Panc1 (cell line): ENCODE measurements around the gene LUZP2. TPM values are rescaled to one million over a fixed set of nuclear protein-coding genes. Genes with fewer than 3 reads are reported as not detected.

Experiments used
- ATAC-seq: fragments of 200-7000 bp; cut with Tn5 transposase; 2 replicates; pipeline ENCODE4 v1.9.1; 2020; ENCODE audit warnings: mild to moderate bottlenecking, moderate library complexity
- BruUV-seq: library from RNA; stranded (reverse); fragments of 400-500 nt; replicated peaks from 2 replicates; lab custom pipeline; 2021; lab: Mats Ljungman, UMichigan
- CTCF ChIA-PET: fragments of 300-600 bp; sonication (Branson Sonifier 250); formaldehyde crosslinking; loops from one replicate; lab custom pipeline; 2022; ENCODE audit warnings: antibody characterized with exemption; lab: Charles Lee
- POLR2A ChIA-PET: fragments of 300-600 bp; sonication (Branson Sonifier 250); formaldehyde crosslinking; loops from one replicate; lab custom pipeline; 2022; ENCODE audit warnings: antibody characterized with exemption; lab: Charles Lee
- DNase-seq: peaks from one replicate; pipeline ENCODE4 v3.0.0-alpha.2; 2010; ENCODE audit warnings: low read depth, low spot score
- H3K27ac ChIP-seq: 2 replicates; pipeline ENCODE4 v1.5.1; 2011; ENCODE audit warnings: mild to moderate bottlenecking, low read length, inconsistent platforms
- H3K27me3 ChIP-seq: fragments of 200-500 bp; sonication (Bioruptor generic); 2 replicates; pipeline ENCODE4 v1.6.0; 2014; ENCODE audit warnings: low read length, inconsistent platforms; ENCODE audit not compliant: control insufficient read depth, insufficient read depth
- H3K36me3 ChIP-seq: fragments of 200-500 bp; sonication (Bioruptor generic); 2 replicates; pipeline ENCODE4 v1.5.1; 2014; ENCODE audit warnings: inconsistent platforms, mild to moderate bottlenecking, low read length, moderate library complexity; ENCODE audit not compliant: control insufficient read depth, insufficient read depth
- H3K4me1 ChIP-seq: 2 replicates; pipeline ENCODE4 v1.5.1; 2011; ENCODE audit warnings: inconsistent platforms, mild to moderate bottlenecking, low read length, moderate library complexity; ENCODE audit not compliant: control insufficient read depth, insufficient read depth
- H3K4me3 ChIP-seq, 2 experiments: 2 replicates each; pipeline ENCODE4 v1.5.1; 2011 to 2012; ENCODE audit warnings: low read depth in 2 of 2, low read length in 2 of 2, mild to moderate bottlenecking in 2 of 2, inconsistent platforms in 1 of 2, moderate library complexity in 1 of 2
- H3K9me3 ChIP-seq: fragments of 200-500 bp; sonication (Bioruptor generic); 2 replicates; pipeline ENCODE4 v1.5.1; 2014; ENCODE audit warnings: low read depth, mild to moderate bottlenecking, inconsistent platforms, low read length, moderate library complexity; ENCODE audit not compliant: control insufficient read depth, insufficient read depth
- CTCF ChIP-seq: fragments of 450-650 bp; IDR thresholded peaks from 2 replicates; pipeline ENCODE4 v1.5.1; 2017; ENCODE audit warnings: mild to moderate bottlenecking
- POLR2AphosphoS5 ChIP-seq: IDR thresholded peaks from 2 replicates; pipeline ENCODE4 v1.6.1; 2012; ENCODE audit warnings: mild to moderate bottlenecking, low read depth, low read length, moderate library complexity
- REST ChIP-seq, 2 experiments: IDR thresholded peaks; 2 replicates each; pipeline ENCODE4 v1.6.1; 2011 to 2012; ENCODE audit warnings: low read depth in 2 of 2, control low read depth in 1 of 2, low read length in 1 of 2, mild to moderate bottlenecking in 1 of 2, moderate library complexity in 1 of 2; ENCODE audit not compliant: insufficient read depth in 1 of 2
- SIN3A ChIP-seq: IDR thresholded peaks from 2 replicates; pipeline ENCODE4 v1.6.1; 2012; ENCODE audit warnings: low read depth, mild to moderate bottlenecking, low read length, moderate library complexity, borderline replicate concordance; ENCODE audit not compliant: insufficient read depth
- TCF7L2 ChIP-seq: IDR thresholded peaks from 2 replicates; pipeline ENCODE4 v1.6.1; 2011; ENCODE audit warnings: mild to moderate bottlenecking, low read depth, low read length, inconsistent platforms
- in situ Hi-C: cut with HindIII; loops from 2 replicates; pipeline ENCODE4 v1.10.0; 2016; ENCODE audit warnings: low sequenced_read_pairs, low pct_unique_long_range_greater_than_20kb
- intact Hi-C: fragments of 100-400 bp; cut with micrococcal nuclease; formaldehyde crosslinking; loops from one replicate; pipeline ENCODE4 v1.10.0; 2022; ENCODE audit not compliant: unreplicated experiment
- total RNA-seq: library from RNA; stranded (reverse); gene quantifications from one replicate; pipeline ENCODE4 v1.2.1, GENCODE V29; 2021; ENCODE audit not compliant: unreplicated experiment

LUZP2 gene
- total RNA-seq, 1 experiment from 2014 or later: 0.18 TPM

GRCh38 chr11:24723231-24723630, 226.4 kb downstream of the LUZP2 start:
- CTCF ChIA-PET: no interaction called here

GRCh38 chr11:24731554-24731953, 234.7 kb downstream of the LUZP2 start:
- TF ChIP-seq SIN3A (no peak), POLR2AphosphoS5 (no peak), CTCF (no peak), TCF7L2 (no peak), REST (IDR thresholded peaks at IDR 0.05; ENCODE audit: insufficient read depth in 1 of 2, low read depth in 2 of 2, low read length in 1 of 2) (no peak)
- DNase-seq (no peak), ATAC-seq (no peak)
- H3K4me1 ChIP-seq: no peaks in the 10 kb centered on the region
- POLR2A ChIA-PET: no interaction called here
- intact Hi-C loops (no loop called here), in situ Hi-C loops (no loop called here)
- H3K9me3 ChIP-seq: no peaks in the 10 kb centered on the region
- no peak overlapping the region for H3K4me3 ChIP-seq
- CTCF ChIA-PET: no interaction called here
- BruUV-seq: no TSS peak
- H3K27me3 ChIP-seq: no peaks in the 10 kb centered on the region
- H3K27ac ChIP-seq: no peak overlapping the region
- H3K36me3 ChIP-seq: no peaks in the 10 kb centered on the region

More at GRCh38 chr11:24723231-24723630, 226.4 kb downstream of the LUZP2 start:
- in situ Hi-C loops: no loop called here
- TF ChIP-seq CTCF: no peak
- TF ChIP-seq REST (IDR thresholded peaks at IDR 0.05; ENCODE audit: insufficient read depth in 1 of 2, low read depth in 2 of 2, low read length in 1 of 2): no peak
- no peak for TF ChIP-seq POLR2AphosphoS5
- TF ChIP-seq TCF7L2: no peak
- TF ChIP-seq SIN3A: no peak
- no peak overlapping the region for H3K4me3 ChIP-seq
- H3K27ac ChIP-seq: no peak overlapping the region
- no peaks in the 10 kb centered on the region for H3K4me1 ChIP-seq
- no peaks in the 10 kb centered on the region; the same call in 1 of the 2 replicates for H3K9me3 ChIP-seq
- POLR2A ChIA-PET: no interaction called here
- no TSS peak for BruUV-seq
- DNase-seq: no peak
- no peaks in the 10 kb centered on the region for H3K36me3 ChIP-seq
- ATAC-seq: no peak
- H3K27me3 ChIP-seq: no peaks in the 10 kb centered on the region
- intact Hi-C loops: no loop called here
